Large intestine (tissue), 3 donors: ENCODE data around the gene MYO1B. TPM values are rescaled to one million over a fixed set of nuclear protein-coding genes. Genes with fewer than 3 reads are reported as not detected.
A peak's percentile ranks its signal among the peaks of the same experiment; 100 is the strongest.

Experiments used
- DNase-seq, 2 donors: peaks; one replicate each; pipeline versions ENCODE4 v3.0.0 to v3.0.0-alpha.2; 2013
- H3K27ac ChIP-seq: one replicate; pipeline ENCODE4 v1.5.1; 2013; ENCODE audit warnings: low read length
- H3K27me3 ChIP-seq: 2 replicates; pipeline ENCODE4 v1.6.1; 2013; ENCODE audit warnings: low read length; ENCODE audit not compliant: control insufficient read depth, insufficient read depth
- H3K36me3 ChIP-seq: 2 replicates; pipeline ENCODE4 v1.6.1; 2013; ENCODE audit warnings: low read length; ENCODE audit not compliant: control insufficient read depth, insufficient read depth
- H3K4me1 ChIP-seq: one replicate; pipeline ENCODE4 v1.6.1; 2013; ENCODE audit warnings: low read length; ENCODE audit not compliant: control insufficient read depth, insufficient read depth
- H3K4me3 ChIP-seq: one replicate; pipeline ENCODE4 v1.5.1; 2013; ENCODE audit warnings: low read length
- H3K9me3 ChIP-seq: one replicate; pipeline ENCODE4 v1.6.1; 2013; ENCODE audit warnings: mild to moderate bottlenecking, low read depth, low read length, moderate library complexity; ENCODE audit not compliant: control insufficient read depth
- WGBS: methylation state at CpG from one replicate; pipeline ENCODE4 v1.1.5; 2013; ENCODE audit warnings: low lambda C conversion rate; ENCODE audit not compliant: insufficient coverage; 5-methylcytosine and 5-hydroxymethylcytosine counted together
- polyA plus RNA-seq: library from polyadenylated mRNA; unstranded; fragments of 120-200 nt; gene quantifications from one replicate; pipeline ENCODE4 v1.2.1, GENCODE V29; 2013

The MYO1B gene
- polyA plus RNA-seq, 1 donor, result 37.9 TPM

DNA sequence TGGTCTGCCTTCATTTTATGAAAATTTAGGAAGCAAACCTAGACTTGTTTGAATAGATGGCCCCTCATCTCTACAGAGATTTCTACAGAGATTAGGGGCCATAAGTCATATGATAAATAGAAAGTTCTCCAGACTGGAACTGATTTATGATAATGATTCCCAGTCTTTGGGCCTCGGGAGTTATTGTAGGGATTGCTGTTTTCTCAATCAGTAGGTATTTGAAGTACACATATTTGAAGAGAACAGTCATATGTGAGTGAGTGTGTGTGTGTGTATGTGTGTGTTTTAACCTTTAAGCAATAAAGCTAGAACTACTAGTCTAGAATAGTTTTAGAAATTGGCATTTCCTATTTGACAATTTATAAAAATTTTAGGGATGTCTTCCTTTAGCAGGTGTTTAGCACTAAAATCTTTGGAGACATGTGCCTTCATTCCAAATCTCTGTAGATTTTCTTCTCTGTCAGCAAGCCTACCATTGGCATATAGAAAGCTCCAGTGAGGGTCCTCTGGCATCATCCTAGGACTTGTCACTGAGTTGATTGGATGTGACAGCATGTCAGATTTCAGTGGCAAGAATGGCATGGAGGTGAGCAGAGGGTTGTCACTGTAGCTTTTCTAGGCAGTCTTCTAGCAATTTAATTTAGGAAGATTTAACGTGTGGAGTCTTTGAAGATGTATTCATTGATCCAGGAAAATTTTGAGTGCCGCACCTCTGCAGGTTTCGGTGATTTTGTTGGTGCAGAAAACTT lies 71.2 kb downstream of the MYO1B start:
- Histone ChIP-seq H3K27me3 (no peaks in the 10 kb centered on the region), H3K9me3 (no peaks in the 10 kb centered on the region), H3K4me1 (peaks cover 18% of the 10 kb centered on the region), H3K36me3 (no peaks in the 10 kb centered on the region), H3K4me3 (no peak overlapping the region), H3K27ac (no peak overlapping the region)
- no peak for DNase-seq
- WGBS, result 60% methylated on average over 1 of the region's 4 CpGs

GRCh38 chr2:191318037-191318728 lies 73.0 kb downstream of the MYO1B start:
- 25% methylated on average over 2 of the region's 4 CpGs for WGBS
- Histone ChIP-seq H3K27ac (peak overlapping the region; percentile 79), H3K9me3 (no peaks in the 10 kb centered on the region), H3K4me1 (peaks cover 16% of the 10 kb centered on the region), H3K36me3 (no peaks in the 10 kb centered on the region), H3K27me3 (no peaks in the 10 kb centered on the region), H3K4me3 (no peak overlapping the region)
- peak in 1 of 2 donors; percentile 10 for DNase-seq

GRCh38 chr2:191318729-191319078 lies 73.5 kb downstream of the MYO1B start:
- peak; percentile 77 to 91 for DNase-seq
- H3K9me3 ChIP-seq, result no peaks in the 10 kb centered on the region

DNA sequence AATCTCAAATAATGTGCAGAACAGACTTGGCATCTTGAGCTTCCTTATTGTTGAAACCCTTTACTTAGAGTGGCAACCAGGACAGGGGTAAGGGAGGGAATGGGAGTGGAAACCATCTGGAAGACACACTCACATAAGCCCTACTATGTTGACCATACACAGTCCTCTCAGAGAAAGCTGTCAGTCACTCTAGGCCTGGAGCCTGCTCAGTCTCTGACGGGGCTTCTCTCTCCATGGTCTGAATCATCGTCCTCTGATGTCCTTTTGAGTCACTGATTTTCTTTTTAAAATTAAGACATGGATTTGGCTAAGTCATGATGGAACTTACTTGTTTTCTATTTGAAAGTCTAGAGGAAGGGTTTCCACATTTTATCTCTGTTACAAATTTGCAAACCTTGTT lies 74.0 kb downstream of the MYO1B start:
- peaks cover 16% of the 10 kb centered on the region for H3K4me1 ChIP-seq
- no CpG with 5 or more reads among the region's 2 CpGs for WGBS
- DNase-seq, result no peak
- no peaks in the 10 kb centered on the region for H3K9me3 ChIP-seq
- no peak overlapping the region for H3K4me3 ChIP-seq
- H3K36me3 ChIP-seq, result no peaks in the 10 kb centered on the region
- no peaks in the 10 kb centered on the region for H3K27me3 ChIP-seq
- H3K27ac ChIP-seq, result peak overlapping the region; percentile 79

More at GRCh38 chr2:191318729-191319078, 73.5 kb downstream of the MYO1B start:
- no peaks in the 10 kb centered on the region for H3K27me3 ChIP-seq
- H3K27ac ChIP-seq, result peak overlapping the region; percentile 79
- H3K4me3 ChIP-seq, result no peak overlapping the region
- H3K36me3 ChIP-seq, result no peaks in the 10 kb centered on the region
- H3K4me1 ChIP-seq, result peaks cover 16% of the 10 kb centered on the region

- Histone ChIP-seq H3K4me1 (peaks cover 16% of the 10 kb centered on the region), H3K36me3 (no peaks in the 10 kb centered on the region), H3K9me3 (no peaks in the 10 kb centered on the region), H3K27me3 (no peaks in the 10 kb centered on the region), H3K4me3 (no peak overlapping the region), H3K27ac (no peak overlapping the region)
- WGBS, result 67% methylated on average over 1 of the region's 1 CpG
- DNase-seq, result no peak
Measured at GRCh38 chr2:191320881-191321280, 75.7 kb downstream of the MYO1B start.

GRCh38 chr2:191321861-191322662 lies 76.9 kb downstream of the MYO1B start:
- no peaks in the 10 kb centered on the region for H3K27me3 ChIP-seq
- no peak for DNase-seq
- no peaks in the 10 kb centered on the region for H3K9me3 ChIP-seq
- H3K4me3 ChIP-seq, result no peak overlapping the region
- no peaks in the 10 kb centered on the region for H3K36me3 ChIP-seq
- no CpG with 5 or more reads among the region's 4 CpGs for WGBS
- peaks cover 16% of the 10 kb centered on the region for H3K4me1 ChIP-seq
- no peak overlapping the region for H3K27ac ChIP-seq

- WGBS, result no CpG with 5 or more reads among the region's 2 CpGs
- H3K27me3 ChIP-seq, result no peaks in the 10 kb centered on the region
- H3K4me1 ChIP-seq, result peaks cover 14% of the 10 kb centered on the region
- H3K27ac ChIP-seq, result no peak overlapping the region
- H3K36me3 ChIP-seq, result no peaks in the 10 kb centered on the region
- no peaks in the 10 kb centered on the region for H3K9me3 ChIP-seq
- no peak for DNase-seq
- no peak overlapping the region for H3K4me3 ChIP-seq
Measured at GRCh38 chr2:191322828-191323506, 77.8 kb downstream of the MYO1B start.

DNA sequence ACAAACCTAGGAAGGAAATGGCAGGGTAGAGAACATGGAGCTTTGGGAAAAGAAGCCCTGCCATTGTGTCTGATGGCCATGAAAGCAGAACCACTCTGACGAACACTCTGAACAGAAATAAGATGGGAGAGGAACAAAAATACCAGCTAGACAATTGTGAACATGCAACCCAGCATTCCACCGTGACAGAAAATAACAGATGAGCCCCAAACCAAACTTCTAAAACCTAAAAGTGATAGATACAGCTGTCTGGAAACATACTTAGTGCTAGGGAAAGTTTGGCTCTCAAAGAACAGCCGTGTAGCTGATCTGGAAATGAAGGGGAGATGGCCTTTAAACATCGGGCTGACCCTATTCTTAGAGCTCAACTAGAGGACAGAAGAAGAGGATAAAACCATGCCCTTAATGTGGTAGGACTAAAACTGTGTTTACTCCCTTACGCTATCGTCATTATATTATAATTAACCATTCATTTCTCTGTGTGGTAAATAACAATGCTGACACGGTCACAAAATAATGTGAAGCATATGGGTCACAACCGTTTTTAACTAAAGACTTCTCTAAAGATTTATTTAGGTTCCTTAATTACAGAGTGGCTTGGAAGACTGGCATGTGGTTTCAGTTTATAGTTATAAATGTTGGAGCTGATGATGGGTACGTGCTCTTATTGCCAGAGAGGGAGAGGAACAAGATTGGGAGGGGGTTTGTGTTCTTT lies 80.6 kb downstream of the MYO1B start:
- no peaks in the 10 kb centered on the region for H3K9me3 ChIP-seq
- no peak for DNase-seq
- peaks cover 4% of the 10 kb centered on the region for H3K36me3 ChIP-seq
- H3K27ac ChIP-seq, result no peak overlapping the region
- WGBS, result 100% methylated on average over 1 of the region's 9 CpGs
- no peaks in the 10 kb centered on the region for H3K27me3 ChIP-seq
- H3K4me1 ChIP-seq, result no peaks in the 10 kb centered on the region
- H3K4me3 ChIP-seq, result no peak overlapping the region

GRCh38 chr2:191327484-191327883 lies 82.3 kb downstream of the MYO1B start:
- WGBS, result 80% methylated on average over 1 of the region's 1 CpG
- peaks cover 4% of the 10 kb centered on the region for H3K36me3 ChIP-seq
- DNase-seq, result no peak
- H3K9me3 ChIP-seq, result no peaks in the 10 kb centered on the region
- H3K4me3 ChIP-seq, result no peak overlapping the region
- no peaks in the 10 kb centered on the region for H3K4me1 ChIP-seq
- H3K27me3 ChIP-seq, result no peaks in the 10 kb centered on the region
- no peak overlapping the region for H3K27ac ChIP-seq
